Measurements from ENCODE around the gene NPAS2.

Gene NPAS2

GRCh38 chr2:100945930-100946607 lies 126.1 kb downstream of the NPAS2 start:
- no peak for DNase-seq

DNA sequence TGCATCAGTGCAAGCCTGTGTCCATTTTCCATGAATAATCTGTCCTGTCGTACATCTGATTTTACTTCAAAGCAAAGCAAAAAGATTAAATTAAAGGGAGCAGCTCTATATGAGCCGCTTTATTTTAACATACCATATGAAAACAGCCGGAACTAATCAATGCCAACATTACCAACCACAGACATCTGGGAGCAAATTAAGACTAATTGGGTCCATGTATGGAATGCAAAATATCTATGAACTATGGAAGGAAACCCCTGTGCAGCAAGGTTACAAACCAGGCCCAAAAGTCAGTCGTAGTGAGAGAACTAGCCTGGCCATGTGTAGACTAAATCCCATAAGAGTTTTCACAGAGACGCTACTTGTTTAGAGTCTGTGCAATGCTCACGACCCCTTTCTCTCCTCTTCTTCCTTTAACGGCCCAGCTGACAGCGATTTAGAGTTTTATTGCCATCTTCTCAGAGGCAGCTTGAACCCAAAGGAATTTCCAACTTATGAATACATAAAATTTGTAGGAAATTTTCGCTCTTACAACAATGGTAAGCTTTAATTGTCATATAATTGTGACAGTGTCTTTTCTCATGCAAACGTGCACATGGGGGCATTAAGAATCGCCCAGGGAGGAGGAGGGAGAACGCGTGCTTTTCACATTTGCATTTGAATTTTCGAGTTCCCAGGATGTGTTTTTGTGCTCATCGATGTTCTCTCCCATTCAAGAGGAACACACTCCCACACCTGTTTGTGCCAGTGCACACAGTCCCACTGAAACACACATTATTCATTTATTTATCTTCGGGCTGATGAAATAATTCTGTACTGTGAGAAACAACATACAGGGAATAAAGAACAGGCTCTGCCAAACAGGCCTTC lies 129.2 kb downstream of the NPAS2 start:
- DNase-seq, result no peak

- DNase-seq, result no peak
Observed at GRCh38 chr2:100952512-100952911, 132.6 kb downstream of the NPAS2 start.

DNA sequence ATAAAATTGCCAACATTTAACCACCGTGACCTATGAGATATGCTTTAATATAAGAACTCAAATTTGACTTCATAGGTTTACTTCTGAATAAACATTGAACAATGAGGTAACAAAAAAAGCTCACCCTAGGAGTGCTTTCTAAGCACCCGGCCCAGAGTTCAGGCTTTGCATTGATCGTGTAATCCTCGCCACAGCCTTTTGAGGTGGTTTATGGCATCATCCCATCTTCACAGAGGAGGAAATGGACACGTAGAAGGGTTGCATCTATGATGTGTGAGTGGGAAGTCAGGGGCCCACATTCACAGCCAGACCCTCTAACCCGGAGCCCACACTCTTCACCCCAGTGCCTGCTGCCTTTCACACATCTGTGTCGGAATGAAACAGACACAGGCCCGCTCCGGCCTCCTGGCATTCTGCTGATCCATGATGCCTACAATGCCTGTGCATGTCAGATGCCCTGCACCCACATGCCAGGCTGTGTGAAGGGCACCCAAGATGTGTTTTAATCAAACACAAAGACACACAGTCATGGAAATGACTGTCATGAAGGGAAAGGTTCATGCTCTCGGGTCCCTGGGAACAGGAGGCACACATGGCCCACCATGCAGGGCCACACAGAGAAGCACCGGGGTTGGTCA lies 133.6 kb downstream of the NPAS2 start:
- no peak for DNase-seq

DNA sequence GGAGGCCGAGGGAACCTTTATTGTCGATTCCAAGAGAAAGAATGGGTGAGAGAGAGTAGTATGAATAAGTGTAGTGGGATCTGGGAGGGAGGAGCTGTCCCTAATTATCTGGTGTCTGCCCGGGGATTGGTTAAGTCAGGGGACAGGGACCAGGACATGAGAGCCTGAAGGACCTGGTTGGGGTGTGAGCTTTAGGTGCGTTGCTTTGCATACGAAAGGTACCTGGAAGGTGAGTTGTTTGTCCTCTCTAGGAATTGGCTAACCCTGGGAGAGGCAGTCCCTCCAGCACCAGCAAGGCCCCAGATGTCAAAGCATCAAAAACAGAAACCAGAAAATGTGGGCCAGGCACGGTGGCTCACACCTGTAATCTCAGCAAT lies 134.1 kb downstream of the NPAS2 start:
- DNase-seq, result no peak

DNA sequence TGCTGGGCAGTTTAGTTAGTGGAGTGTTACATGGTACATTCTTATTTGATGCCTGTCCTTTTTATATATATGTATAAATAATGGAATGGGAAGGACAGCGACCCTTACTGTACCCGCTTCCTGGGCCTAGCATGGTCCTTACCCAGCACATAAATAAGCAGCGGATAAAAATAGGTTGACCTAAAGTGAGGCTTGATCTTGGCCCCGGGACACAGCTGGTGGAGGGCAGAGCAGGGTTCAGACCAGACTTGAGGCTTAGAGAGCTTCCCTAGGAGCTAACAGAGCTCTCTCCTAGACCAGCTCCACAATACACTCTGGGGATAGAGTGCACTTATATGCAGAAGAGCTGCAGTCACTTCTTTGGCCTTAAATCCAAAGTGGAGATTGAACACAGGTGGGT lies 135.3 kb downstream of the NPAS2 start:
- no peak for DNase-seq

- DNase-seq, result no peak
Observed at GRCh38 chr2:100956081-100956480, 136.1 kb downstream of the NPAS2 start.

DNA sequence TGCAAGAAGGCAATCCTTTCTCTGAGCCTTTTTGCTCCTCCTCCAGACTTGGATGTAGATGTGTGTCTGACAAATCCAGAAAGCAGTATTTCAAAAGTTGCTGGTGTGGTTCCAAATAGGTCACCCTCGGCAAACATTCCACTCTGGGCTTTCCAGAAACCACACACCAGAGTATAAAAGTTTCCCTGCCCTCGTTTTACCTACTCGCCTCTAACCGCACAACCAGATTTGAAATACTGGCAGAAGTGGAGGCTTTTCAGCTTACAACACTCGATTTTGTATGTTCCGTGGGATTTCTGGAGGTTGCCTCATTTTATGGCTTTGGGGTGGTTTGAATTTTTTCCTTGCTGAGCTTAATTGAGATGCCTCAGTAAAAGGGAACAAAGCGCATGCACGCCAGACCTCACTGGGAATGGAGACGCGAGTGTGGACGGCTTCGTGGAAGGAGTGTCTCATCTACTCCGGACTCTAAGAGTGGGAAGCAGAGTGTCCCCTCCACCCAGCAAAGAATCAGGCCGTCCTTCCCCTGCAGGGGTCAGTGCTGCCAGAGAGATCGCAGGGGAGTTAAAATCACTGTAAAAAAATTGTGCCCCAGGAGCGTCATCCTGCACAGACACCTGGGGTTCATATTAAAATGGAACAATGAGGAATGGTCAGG lies 138.2 kb downstream of the NPAS2 start:
- no peak for DNase-seq

DNA sequence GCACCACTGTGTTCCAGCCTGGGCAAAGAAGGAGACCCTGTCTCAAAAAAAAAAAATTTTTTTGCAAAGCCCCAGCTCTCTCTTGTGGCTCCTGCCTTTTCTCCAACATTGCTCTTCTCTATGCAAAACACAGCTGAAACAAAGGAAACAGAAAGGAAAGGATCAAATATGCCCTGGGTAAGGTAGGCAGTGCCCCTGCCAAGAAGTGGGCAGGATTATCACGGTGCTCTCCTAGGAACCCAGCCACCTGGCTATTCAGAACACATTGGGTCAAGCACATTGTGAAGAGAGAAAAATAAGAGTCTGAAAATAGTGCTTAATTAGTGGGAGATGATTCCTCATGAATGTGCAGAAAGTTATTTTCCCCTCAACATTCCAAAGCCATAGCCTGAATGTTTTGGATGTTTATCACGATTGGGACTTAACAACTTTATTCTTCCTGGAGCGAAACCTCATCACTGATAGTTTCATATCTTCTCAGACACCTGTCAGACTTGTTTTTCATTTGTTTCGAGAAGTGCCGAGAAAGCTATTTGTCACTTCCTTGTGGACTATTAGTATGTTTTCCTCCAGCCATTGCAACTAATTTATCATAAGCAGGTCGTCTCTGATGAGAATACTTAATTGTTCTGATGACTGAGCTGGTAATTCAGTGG lies 139.4 kb downstream of the NPAS2 start:
- DNase-seq, result no peak

DNA sequence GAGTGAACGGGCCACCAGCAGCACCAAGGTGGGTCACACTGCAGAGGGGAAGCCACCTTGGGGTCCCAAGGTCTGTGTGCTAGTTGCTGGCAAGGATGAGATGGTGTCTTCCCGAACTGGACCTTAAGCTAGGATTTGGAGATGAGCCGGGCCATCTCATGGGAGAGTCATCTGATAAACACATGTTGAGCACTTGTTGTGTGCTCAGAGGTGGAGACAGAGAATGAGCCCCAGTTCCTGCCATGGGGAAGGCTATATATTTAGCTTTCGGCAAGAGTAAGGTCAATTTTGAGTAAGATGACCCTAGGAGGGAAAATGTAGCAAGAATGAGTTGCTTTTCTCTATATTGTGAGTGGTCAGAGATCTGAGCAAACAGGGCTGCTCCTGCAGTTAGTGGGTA lies 140.7 kb downstream of the NPAS2 start:
- DNase-seq, result no peak

DNA sequence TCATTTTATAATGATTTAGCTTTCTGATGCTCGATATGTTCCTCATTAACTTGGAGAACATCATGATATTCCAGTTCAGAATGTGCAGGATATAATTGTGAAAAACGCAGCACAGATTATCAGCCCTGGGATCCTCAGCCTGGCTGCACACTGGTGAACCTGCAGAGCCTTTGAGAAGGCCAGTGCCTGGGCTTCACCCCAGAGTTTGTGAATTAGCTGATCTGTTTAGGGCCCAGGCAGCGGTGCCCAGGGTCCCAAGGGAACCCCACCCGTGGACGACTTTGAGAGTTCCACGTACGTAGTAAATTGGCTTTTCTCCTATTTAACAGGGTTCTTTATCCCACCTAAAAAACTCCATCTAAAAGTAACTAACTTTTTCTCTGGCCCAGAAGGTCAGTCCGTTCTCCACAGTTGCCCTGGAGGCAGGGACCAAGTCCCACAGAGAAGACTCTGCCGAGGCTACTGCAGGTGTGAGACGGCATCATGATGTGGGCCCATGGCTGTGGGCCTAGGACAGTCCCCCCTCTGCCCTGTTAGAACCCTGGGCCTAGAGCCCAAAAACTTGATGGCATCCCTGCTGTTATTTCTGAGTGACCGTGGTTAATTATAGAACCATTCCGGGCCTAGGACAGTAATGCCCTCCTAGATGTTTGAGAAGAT lies 142.6 kb downstream of the NPAS2 start:
- DNase-seq, result no peak

DNA sequence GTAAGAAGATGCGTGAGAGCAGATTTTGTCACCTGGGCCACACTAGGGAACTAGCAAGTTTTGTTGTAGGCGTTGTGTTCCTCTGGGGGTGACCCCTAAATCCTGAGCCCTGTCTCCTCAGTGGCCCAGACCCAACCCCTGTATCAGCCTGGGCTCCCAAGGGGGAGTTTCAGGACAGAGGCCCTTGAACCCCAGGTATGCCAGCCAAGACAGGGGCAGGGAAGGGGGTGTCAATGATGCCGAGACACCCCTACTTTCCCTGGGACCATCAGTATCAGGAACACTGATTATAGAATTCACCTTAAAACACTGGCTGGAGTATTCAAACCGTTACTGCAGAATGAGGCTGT lies 143.1 kb downstream of the NPAS2 start:
- no peak for DNase-seq

- DNase-seq, result no peak
Observed at GRCh38 chr2:100964222-100964621, 144.3 kb downstream of the NPAS2 start.

GRCh38 chr2:100964681-100965169 lies 144.8 kb downstream of the NPAS2 start:
- no peak for DNase-seq

DNA sequence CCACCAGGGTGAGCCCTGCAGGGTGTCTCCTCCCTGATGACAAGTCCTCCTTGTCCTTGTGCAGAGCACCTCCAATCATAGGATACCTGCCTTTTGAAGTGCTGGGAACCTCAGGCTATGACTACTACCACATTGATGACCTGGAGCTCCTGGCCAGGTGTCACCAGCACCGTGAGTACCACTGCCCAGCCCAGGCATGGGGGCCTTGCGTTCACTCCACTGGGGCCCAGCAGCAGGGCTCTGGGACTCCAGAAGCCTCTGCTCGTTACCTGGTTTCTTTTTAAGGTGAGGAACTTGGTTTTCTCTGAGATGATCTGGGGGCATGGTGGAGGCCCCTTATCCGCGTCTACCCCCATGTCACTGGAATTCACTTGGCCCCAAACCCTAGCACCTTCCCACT lies 145.7 kb downstream of the NPAS2 start:
- no peak for DNase-seq

DNA sequence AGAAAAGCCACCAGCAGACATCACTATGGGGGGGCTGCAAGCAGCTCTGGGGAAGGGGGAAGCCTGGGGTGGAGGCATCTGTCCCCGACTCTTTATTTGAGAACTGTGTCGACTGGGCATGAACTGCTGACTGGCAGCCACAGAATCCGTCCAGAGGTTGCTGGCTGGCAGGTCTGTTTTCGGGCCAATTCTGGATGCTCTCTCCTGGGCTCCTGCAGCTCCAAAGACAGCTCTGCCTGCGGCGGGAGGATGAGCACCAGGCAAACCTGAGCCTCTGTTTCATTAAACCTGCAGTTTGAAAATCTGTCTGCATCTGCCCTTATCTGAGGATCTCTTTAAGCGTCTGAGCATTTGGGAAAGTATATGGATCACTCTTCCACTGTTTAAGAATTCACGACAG lies 147.8 kb downstream of the NPAS2 start:
- no peak for DNase-seq

DNA sequence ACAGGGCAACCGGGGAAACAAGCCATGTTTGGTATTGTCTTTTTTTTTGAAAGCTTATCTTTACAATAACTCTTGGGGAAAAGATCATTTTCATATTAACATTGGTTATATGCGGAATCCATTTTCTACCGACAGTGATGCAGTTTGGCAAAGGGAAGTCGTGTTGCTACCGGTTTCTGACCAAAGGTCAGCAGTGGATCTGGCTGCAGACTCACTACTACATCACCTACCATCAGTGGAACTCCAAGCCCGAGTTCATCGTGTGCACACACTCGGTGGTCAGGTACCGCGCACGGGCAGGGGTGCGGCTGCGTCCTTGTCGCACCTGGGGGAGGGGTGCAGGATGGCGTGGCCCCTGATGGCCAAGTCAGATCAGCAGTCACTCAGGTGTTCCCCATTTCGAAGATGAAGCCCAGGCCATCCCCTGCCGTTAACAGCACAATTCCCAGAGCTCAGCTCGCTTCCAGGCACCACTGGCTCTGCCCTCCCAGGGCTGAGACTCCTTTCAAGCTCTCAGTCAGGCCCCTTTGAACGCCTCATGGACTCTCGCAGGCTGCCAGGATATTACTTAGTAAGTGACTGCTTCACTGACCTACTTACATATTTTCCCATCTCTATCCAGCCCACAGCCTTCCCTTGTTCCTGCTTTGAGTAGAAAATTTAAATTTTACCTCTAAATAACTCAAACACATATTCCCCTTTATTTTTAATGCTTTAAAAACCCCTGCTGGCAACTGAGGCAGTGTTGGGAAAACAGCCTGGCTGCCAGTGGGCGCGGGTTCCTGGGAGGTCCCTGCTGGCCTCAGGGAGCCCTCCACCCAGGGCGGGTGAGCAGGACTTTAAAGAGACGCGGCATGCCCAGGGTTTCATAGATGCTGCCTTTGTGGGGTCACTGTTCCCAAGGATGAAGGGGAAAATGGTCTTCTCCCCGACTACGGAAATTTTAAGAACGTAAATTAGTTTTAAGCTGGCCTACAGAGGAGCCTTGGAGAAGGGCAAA lies 148.5 kb downstream of the NPAS2 start:
- no peak for DNase-seq

DNA sequence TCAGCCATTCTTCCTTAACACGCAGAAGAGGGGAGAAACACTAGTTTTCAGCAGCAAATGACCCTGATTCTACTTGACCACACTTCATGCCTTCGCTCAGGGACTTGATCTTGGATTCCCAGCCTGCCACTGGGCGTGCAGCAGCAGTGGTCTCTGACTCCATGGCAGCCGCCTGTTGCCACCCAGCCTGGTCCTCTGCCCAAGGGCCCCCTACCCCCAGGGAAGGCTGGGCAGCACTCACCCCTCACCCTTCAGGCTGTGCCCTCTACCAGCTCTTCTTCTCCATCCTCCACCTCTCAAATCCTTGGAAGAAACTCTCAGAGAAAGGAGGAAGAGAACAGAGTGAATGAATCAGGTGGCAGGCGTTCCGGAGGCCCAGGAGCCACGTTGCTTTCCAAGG lies 150.1 kb downstream of the NPAS2 start:
- no peak for DNase-seq

- DNase-seq, result no peak
Observed at GRCh38 chr2:100971221-100971620, 151.3 kb downstream of the NPAS2 start.

DNA sequence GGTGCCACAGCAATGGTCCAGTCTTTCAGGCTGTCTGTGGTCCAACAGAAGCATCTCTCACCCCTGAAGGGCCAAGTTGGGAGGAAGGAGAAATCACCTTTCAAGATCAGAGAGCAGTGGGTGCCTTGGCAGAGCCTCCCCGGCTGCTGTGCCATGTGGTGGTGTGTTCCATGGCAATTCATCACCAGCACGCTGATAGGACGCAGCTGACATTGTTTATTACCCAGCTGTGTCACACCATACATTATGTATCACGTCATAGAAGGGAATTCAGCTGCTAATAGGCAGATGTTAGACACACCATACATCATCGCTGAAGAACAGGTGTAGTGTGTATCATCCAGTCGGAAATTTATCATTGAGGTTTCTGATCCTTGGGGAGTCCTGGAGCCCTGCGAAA lies 152.5 kb downstream of the NPAS2 start:
- no peak for DNase-seq
